ENCODE data around the gene NEMF.
"Not testable (repeated sequence)": the region's sequence is repeated elsewhere in the genome, so short reads cannot be mapped to it uniquely, and the experiment has no call there.

The NEMF gene

GRCh38 chr14:49816844-49817243 lies 35.7 kb downstream of the NEMF start:
- DNase-seq (ENCODE audit: low spot score) (no peak), FAIRE-seq (no peak)

- not testable (repeated sequence) for DNase-seq (ENCODE audit: low spot score); FAIRE-seq
Measured at GRCh38 chr14:49816118-49816517, 36.5 kb downstream of the NEMF start.

- DNase-seq (ENCODE audit: low spot score): no peak
- FAIRE-seq: no peak
Measured at GRCh38 chr14:49808780-49809179, 43.8 kb downstream of the NEMF start.

GRCh38 chr14:49796025-49796424 lies 56.6 kb downstream of the NEMF start:
- DNase-seq (ENCODE audit: low spot score) (no peak), FAIRE-seq (no peak)

GRCh38 chr14:49792618-49793017 lies 60.0 kb downstream of the NEMF start:
- FAIRE-seq: no peak

GRCh38 chr14:49786315-49786714 lies 66.3 kb downstream of the NEMF start:
- no peak for FAIRE-seq

More at GRCh38 chr14:49792618-49793017, 60.0 kb downstream of the NEMF start:
- no peak for DNase-seq (ENCODE audit: low spot score)

GRCh38 chr14:49783394-49784014 lies 69.1 kb downstream of the NEMF start:
- FAIRE-seq: no peak
- DNase-seq (ENCODE audit: low spot score): no peak

More at GRCh38 chr14:49786315-49786714, 66.3 kb downstream of the NEMF start:
- no peak for DNase-seq (ENCODE audit: low spot score)

GRCh38 chr14:49781040-49781439 lies 71.5 kb downstream of the NEMF start:
- not testable (repeated sequence) for DNase-seq (ENCODE audit: low spot score); FAIRE-seq

- no peak for FAIRE-seq
- DNase-seq (ENCODE audit: low spot score): no peak
Measured at GRCh38 chr14:49778421-49778820, 74.2 kb downstream of the NEMF start.

GRCh38 chr14:49774106-49774505 lies 78.5 kb downstream of the NEMF start:
- no peak for FAIRE-seq
- DNase-seq (ENCODE audit: low spot score): no peak

GRCh38 chr14:49771691-49772090 lies 80.9 kb downstream of the NEMF start:
- not testable (repeated sequence) for DNase-seq (ENCODE audit: low spot score); FAIRE-seq

GRCh38 chr14:49770212-49770817 lies 82.3 kb downstream of the NEMF start:
- FAIRE-seq: peak; percentile 86
- DNase-seq (ENCODE audit: low spot score): peak; percentile 54

GRCh38 chr14:49769581-49770211 lies 82.9 kb downstream of the NEMF start:
- FAIRE-seq (no peak), DNase-seq (ENCODE audit: low spot score) (no peak)

- peak; percentile 16 for DNase-seq (ENCODE audit: low spot score)
- FAIRE-seq: peak; percentile 55
Measured at GRCh38 chr14:49769171-49769570, 83.4 kb downstream of the NEMF start.

GRCh38 chr14:49768301-49769121 lies 84.1 kb downstream of the NEMF start:
- DNase-seq (ENCODE audit: low spot score): peak; percentile 13
- no peak for FAIRE-seq

- no peak for FAIRE-seq
- peak; percentile 42 for DNase-seq (ENCODE audit: low spot score)
Measured at GRCh38 chr14:49767571-49768300, 84.9 kb downstream of the NEMF start, which contains the start of gene KLHDC2. TSS of gene KLHDC2 (plus strand) at chr14:49768153. CDS start at chr14:49768469, 316 bp downstream.

- FAIRE-seq (no peak), DNase-seq (ENCODE audit: low spot score) (no peak)
Measured at GRCh38 chr14:49767270-49767570, 85.4 kb downstream of the NEMF start.

GRCh38 chr14:49766839-49767238 lies 85.7 kb downstream of the NEMF start:
- no peak for DNase-seq (ENCODE audit: low spot score)
- no peak for FAIRE-seq

GRCh38 chr14:49761839-49762551 lies 90.6 kb downstream of the NEMF start:
- DNase-seq (ENCODE audit: low spot score): peak; percentile 53
- no peak for FAIRE-seq

- FAIRE-seq (no peak), DNase-seq (ENCODE audit: low spot score) (no peak)
Measured at GRCh38 chr14:49755378-49755777, 97.2 kb downstream of the NEMF start.
